ENCODE measurements around the gene CRABP1. TPM values are rescaled to one million over a fixed set of nuclear protein-coding genes. Genes with fewer than 3 reads are reported as not detected.

CRABP1 gene
- total RNA-seq, 2 experiments from 2014 or later: not detected

- intact Hi-C loops (cut with micrococcal nuclease; ENCODE audit: unreplicated experiment): no loop called here
- Histone ChIP-seq H3K4me3 (ENCODE audit: low read depth, low read length, poor library complexity, severe bottlenecking) (no peak overlapping the region), H4K20me1 (ENCODE audit: insufficient read depth, low read length) (no peaks in the 10 kb centered on the region), H3K79me2 (ENCODE audit: insufficient read depth, low read depth, low read length) (no peaks in the 10 kb centered on the region), H3K4me1 (ENCODE audit: insufficient read depth, low read length, poor library complexity, severe bottlenecking) (peaks cover 21% of the 10 kb centered on the region), H3K9me2 (ENCODE audit: insufficient read depth, low read length) (no peaks in the 10 kb centered on the region), H2AFZ (ENCODE audit: low read length) (no peak overlapping the region), H3K4me2 (ENCODE audit: low read length) (no peak overlapping the region), H3K9me3 (ENCODE audit: low read length) (no peaks in the 10 kb centered on the region), H3K27ac (ENCODE audit: low read depth, low read length, poor library complexity, severe bottlenecking) (no peak overlapping the region), H3K36me3 (ENCODE audit: insufficient read depth, low read length) (no peaks in the 10 kb centered on the region)
- no TSS peak for BruUV-seq (replicated peaks)
- no peak for DNase-seq (ENCODE audit: low spot score)
- ChIA-PET POLR2A (no interaction called here), CTCF (ENCODE audit: unreplicated experiment) (no interaction called here)
- TF ChIP-seq EZH2phosphoT487 (IDR thresholded peaks at IDR 0.05; ENCODE audit: borderline replicate concordance, low read depth, low read length) (no peak), CTCF (conservative IDR thresholded peaks at IDR 0.05; ENCODE audit: low read length) (no peak)
Measured at GRCh38 chr15:78342021-78342420, 1.9 kb downstream of the CRABP1 start.

GRCh38 chr15:78343276-78344060, 3.3 kb downstream of the CRABP1 start:
- BruUV-seq (replicated peaks): no TSS peak
- POLR2A ChIA-PET: interaction anchor here (0.6 kb wide), 1 partner anchor 22 kb away, joined by 3 read pairs; no protein-coding TSS in a partner anchor
- H3K27ac ChIP-seq (ENCODE audit: low read depth, low read length, poor library complexity, severe bottlenecking): no peak overlapping the region

More at GRCh38 chr15:78343276-78344060, 3.3 kb downstream of the CRABP1 start:
- no peaks in the 10 kb centered on the region for H3K9me2 ChIP-seq (ENCODE audit: insufficient read depth, low read length)
- DNase-seq (ENCODE audit: low spot score): no peak
- H3K36me3 ChIP-seq (ENCODE audit: insufficient read depth, low read length): no peaks in the 10 kb centered on the region
- H3K4me3 ChIP-seq (ENCODE audit: low read depth, low read length, poor library complexity, severe bottlenecking): no peak overlapping the region
- TF ChIP-seq CTCF (conservative IDR thresholded peaks at IDR 0.05; ENCODE audit: low read length) (no peak), EZH2phosphoT487 (IDR thresholded peaks at IDR 0.05; ENCODE audit: borderline replicate concordance, low read depth, low read length) (no peak)
- H3K79me2 ChIP-seq (ENCODE audit: insufficient read depth, low read depth, low read length): no peaks in the 10 kb centered on the region
- CTCF ChIA-PET (ENCODE audit: unreplicated experiment): no interaction called here
- intact Hi-C loops (cut with micrococcal nuclease; ENCODE audit: unreplicated experiment): no loop called here
- no peak overlapping the region for H2AFZ ChIP-seq (ENCODE audit: low read length)
- peaks cover 21% of the 10 kb centered on the region for H3K4me1 ChIP-seq (ENCODE audit: insufficient read depth, low read length, poor library complexity, severe bottlenecking)
- no peaks in the 10 kb centered on the region for H3K9me3 ChIP-seq (ENCODE audit: low read length)
- H4K20me1 ChIP-seq (ENCODE audit: insufficient read depth, low read length): no peaks in the 10 kb centered on the region
- no peak overlapping the region for H3K4me2 ChIP-seq (ENCODE audit: low read length)

Measured in OCI-LY7 (cell line).